GM12872 (cell line): ENCODE results near the gene SLIT3.

Experiments used
- TF ChIP-seq, protein P1 (sequence below): IDR thresholded peaks from 3 replicates; pipeline ENCODE4 v1.5.1; 2011; ENCODE audit warnings: low read depth, mild to moderate bottlenecking, low read length, moderate library complexity; ENCODE audit not compliant: insufficient read depth

SLIT3 gene

DNA sequence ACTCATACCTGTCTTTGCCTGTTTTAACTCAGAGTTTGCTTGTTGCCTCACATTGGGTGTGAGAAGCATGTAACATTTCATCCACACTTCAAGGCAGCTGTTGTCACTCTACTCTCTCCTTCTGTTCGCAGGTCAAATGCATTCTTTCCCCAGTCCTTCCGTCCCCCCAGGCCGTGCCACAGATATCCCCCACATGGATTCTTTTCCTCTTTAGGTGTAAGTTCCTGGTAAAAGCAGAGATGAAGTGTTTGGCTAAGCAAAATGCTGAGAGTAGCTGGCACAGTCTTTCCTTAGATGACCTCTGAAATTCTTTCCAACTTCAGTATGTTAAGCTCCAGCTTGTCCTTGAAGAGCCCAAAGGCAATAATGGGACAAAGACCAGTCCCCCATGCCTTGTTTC is 328.2 kb downstream of the SLIT3 start:
- TF ChIP-seq, protein P1, sequence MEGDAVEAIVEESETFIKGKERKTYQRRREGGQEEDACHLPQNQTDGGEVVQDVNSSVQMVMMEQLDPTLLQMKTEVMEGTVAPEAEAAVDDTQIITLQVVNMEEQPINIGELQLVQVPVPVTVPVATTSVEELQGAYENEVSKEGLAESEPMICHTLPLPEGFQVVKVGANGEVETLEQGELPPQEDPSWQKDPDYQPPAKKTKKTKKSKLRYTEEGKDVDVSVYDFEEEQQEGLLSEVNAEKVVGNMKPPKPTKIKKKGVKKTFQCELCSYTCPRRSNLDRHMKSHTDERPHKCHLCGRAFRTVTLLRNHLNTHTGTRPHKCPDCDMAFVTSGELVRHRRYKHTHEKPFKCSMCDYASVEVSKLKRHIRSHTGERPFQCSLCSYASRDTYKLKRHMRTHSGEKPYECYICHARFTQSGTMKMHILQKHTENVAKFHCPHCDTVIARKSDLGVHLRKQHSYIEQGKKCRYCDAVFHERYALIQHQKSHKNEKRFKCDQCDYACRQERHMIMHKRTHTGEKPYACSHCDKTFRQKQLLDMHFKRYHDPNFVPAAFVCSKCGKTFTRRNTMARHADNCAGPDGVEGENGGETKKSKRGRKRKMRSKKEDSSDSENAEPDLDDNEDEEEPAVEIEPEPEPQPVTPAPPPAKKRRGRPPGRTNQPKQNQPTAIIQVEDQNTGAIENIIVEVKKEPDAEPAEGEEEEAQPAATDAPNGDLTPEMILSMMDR, result no peak

- TF ChIP-seq, protein P1, result no peak
These were observed 329.8 kb downstream of the SLIT3 start for GRCh38 chr5:168971100-168971499.

DNA sequence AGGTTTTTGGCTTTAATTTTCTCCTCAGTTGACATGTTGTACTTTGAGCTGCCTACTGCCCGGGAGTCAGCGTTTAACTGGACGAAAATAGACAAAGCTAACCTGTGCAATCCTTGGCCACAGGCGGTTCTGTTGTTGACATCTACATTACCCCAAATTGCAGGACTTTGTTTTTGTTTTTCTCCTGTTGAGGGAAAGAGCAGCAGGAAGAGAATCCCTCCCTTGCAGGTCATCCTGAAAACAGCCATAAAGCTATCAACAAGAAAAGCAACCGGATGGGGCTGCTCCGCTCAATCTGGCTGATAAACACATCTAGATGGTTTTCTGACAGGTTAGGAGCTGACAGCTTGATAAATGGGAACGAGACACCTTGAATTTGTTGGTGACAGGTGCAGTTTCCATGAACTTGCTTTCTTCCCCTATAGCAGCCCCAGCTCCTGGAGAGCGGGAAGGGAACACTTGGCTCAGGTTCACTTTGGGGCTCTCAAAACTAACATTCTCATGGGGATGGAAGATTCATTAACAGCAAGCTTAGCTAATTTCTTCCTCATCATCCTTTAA is 331.5 kb downstream of the SLIT3 start:
- TF ChIP-seq, protein P1, result no peak

- TF ChIP-seq, protein P1, result no peak
These were observed 332.9 kb downstream of the SLIT3 start for GRCh38 chr5:168967882-168968620.

- TF ChIP-seq, protein P1, result no peak
These were observed 335.3 kb downstream of the SLIT3 start for GRCh38 chr5:168965638-168966037.

GRCh38 chr5:168964182-168964581 is 336.8 kb downstream of the SLIT3 start:
- TF ChIP-seq, protein P1, result no peak

- TF ChIP-seq, protein P1, result no peak
These were observed 338.6 kb downstream of the SLIT3 start for GRCh38 chr5:168962306-168962705.
